SHP77 (cell line): ENCODE measurements around the gene TMC1.

Experiments
- DNase-seq, 2 experiments: peaks; one replicate each; lab custom pipeline; 2025; lab: John Stamatoyannopoulos, UW

The TMC1 gene

GRCh38 chr9:72680593-72681282 is 159.3 kb downstream of the TMC1 start:
- DNase-seq: no peak

DNA sequence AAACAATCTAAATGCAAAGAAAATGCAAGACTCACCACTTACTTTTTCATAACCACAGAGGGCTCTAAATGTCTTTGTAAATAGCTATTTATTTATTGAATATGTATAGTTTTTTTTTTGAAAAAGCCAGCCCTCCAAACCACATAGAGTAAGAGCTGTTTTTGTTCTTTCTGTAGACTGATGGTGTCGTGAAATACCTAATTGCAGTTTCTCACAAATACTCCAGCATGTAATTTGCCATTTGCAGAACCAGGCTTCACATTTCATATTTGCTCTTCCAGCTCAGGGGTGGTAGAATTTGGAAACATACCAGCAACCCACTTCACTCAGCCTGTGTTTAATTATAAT is 159.8 kb downstream of the TMC1 start:
- no peak for DNase-seq

GRCh38 chr9:72684615-72685014 is 163.2 kb downstream of the TMC1 start:
- DNase-seq: no peak

- DNase-seq: no peak
Observed at GRCh38 chr9:72685911-72686310, 164.5 kb downstream of the TMC1 start.

- no peak for DNase-seq
Observed at GRCh38 chr9:72687331-72687730, 165.9 kb downstream of the TMC1 start.

GRCh38 chr9:72691671-72692070 is 170.3 kb downstream of the TMC1 start:
- no peak for DNase-seq

- DNase-seq: no peak
Observed at GRCh38 chr9:72695365-72695764, 174.0 kb downstream of the TMC1 start.

- DNase-seq: no peak
Observed at GRCh38 chr9:72696511-72696910, 175.1 kb downstream of the TMC1 start.

DNA sequence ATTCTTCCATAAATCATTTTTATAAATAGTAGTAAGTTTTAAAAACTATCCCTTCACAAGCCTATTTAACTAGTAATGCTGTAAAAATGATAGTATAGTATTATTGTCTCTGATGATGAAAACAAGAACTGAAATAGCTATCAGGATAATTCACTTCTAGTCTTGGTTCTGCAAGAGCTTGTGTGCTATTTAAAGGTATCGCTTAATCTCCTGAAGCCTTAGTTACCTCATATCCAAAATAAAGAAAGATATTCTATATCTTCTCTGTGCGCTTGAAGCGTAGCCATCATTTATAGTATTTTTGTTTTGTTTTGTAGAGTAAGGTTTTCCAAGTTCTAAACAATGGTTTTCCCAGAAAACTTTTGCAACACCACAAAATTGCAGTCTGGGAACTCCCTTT is 180.1 kb downstream of the TMC1 start:
- no peak for DNase-seq

DNA sequence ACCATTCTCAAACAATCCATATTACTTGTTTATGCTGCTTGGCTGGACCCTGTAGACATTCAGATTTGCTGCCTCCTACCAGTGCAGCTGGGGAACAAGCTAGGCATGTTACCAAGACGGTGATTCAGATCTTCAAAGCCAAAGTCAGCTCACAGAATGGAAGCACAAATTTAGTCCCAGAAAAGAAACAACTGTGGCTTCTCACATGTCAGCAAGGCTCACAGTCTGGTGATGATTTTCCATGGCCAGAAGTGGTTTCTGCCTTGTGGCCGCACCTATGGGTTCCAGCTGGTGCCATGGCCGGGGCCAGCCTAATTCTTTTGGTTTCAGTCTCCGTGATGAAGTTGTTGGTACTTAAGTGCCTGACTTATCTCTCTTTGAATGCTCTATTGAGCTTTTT is 182.2 kb downstream of the TMC1 start:
- DNase-seq: no peak

- DNase-seq: no peak
Observed at GRCh38 chr9:72704688-72705375, 183.4 kb downstream of the TMC1 start.

- no peak for DNase-seq
Observed at GRCh38 chr9:72718503-72718902, 197.1 kb downstream of the TMC1 start.

DNA sequence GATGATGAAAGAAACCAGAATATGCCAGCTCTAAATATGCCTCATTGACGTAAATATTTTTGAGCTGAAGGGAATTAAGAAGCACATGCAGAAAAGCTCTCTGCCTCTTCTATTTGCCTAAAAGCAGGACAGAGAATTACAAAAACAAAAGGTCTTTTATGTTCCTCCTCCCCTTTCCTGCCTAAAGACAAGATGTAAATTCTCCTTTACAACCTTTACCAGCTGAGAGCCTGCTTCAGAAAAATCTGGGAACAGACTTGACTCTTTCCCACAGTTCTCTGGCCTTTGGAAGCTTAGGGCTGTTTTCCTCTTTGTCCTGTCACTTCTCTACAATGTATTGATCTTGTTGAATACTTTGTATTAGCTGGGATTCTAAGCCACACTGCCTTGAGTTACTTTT is 199.7 kb downstream of the TMC1 start:
- DNase-seq: no peak

- no peak for DNase-seq
Observed at GRCh38 chr9:72726947-72727346, 205.5 kb downstream of the TMC1 start.

DNA sequence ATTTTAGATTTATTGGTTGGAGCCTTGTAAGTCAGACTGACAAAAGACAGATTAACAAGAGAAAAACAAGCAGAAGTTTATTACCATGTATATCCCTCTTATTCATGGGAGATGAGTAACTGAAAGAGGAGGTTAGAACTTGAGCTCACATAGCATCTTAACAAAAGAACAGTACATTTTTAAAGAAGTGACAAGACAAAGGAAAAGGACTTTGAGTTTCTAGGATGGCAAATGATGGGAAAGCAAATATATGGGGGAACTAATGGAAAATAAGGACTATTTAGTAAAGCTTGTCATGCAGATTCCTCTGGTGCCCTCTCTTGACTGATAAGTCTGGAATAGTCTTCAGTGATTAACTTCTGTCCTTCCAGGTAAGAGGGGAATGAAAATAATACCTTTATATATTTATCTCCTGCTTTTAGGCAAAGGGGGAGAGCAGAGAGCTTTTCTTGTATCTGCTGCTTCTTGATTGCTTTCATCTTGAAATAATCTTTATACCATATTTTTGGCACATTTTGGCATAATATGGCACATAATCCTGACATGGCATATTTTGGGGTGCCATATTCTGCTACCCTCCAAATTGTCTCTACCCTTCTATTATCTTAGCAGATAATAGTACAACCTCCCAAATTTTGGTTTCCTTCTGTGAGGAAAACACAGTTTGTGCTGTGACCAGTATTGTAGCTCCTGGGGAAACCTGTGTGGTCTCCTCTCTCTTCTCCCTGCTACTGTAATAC is 206.8 kb downstream of the TMC1 start:
- DNase-seq: no peak

- no peak for DNase-seq
Observed at GRCh38 chr9:72733895-72734294, 212.5 kb downstream of the TMC1 start.

DNA sequence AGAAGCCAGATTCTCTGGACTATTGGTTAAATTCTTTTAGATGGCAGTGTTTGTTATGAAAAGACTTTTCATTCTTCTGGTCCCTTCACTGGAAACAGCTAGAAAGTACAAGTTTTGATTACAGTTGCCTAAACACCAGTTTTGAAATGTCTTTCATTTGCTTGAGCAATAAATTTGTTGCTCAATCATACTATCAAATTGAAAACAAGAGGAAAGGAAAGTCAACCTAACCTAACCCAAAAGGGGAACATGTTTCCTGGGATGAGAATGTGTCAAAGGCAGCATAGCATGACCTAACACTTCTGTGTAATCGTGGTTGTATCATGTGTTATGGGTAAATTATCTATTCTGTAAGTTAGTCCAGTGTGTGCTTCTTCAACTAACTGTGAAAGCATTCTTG is 213.2 kb downstream of the TMC1 start:
- DNase-seq: no peak

- no peak for DNase-seq
Observed at GRCh38 chr9:72743836-72744235, 222.4 kb downstream of the TMC1 start.

DNA sequence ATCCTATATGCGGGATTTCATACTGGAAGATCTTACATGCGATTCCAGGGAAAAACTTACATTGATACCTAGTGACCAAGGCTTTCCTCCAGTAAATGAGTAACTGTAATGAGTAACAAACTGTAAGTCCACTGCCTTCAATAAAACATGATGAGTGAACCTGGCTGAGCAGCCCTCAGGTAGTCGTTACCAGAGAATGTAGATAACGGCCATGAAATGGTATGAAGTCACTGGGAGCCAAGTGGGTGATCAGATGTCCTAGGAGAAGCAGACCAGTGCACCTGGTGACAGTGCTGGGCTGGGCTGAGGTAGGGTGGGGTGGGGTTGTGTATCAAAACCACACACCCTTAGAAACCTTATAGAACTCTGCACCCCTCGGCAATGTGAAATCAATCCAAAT is 227.9 kb downstream of the TMC1 start:
- DNase-seq: no peak

GRCh38 chr9:72751541-72751940 is 230.1 kb downstream of the TMC1 start:
- no peak for DNase-seq

GRCh38 chr9:72753266-72753893 is 232.0 kb downstream of the TMC1 start:
- no peak for DNase-seq

DNA sequence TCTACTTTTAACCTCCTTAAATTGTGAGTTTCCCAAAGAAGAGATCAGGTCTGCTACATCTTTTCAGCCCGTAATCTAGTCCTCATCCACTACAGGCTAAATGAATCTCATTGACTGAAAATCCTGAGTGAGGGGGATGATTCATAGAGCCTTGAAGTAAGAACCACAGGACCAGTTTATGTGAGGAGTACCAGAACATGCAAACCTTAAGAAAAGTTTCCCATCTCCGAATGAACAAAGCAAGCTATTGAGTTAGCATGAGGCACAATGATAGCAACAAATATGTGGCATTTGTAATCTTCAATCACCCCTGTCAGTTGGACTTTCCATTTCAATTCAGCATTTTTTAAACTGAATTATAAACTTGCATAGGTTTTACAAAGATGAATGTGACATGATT is 234.4 kb downstream of the TMC1 start:
- DNase-seq: no peak

GRCh38 chr9:72758944-72759343 is 237.5 kb downstream of the TMC1 start:
- no peak for DNase-seq
